GM13976 (cell line): ENCODE data around the gene AKAP11.

Source experiments
- DNase-seq: peaks from one replicate; pipeline ENCODE4 v3.0.0; 2012; ENCODE audit warnings: low spot score
- in situ Hi-C: fragments of 300-500 bp; cut with MboI; formaldehyde crosslinking; loops from one replicate; pipeline ENCODE4 v1.12.0; 2022; ENCODE audit warnings: low sequenced_read_pairs, mixed read lengths, inconsistent platforms; ENCODE audit not compliant: unreplicated experiment
- TF ChIP-seq, protein P1 (sequence below): IDR thresholded peaks from 2 replicates; pipeline ENCODE4 v1.5.1; 2012; ENCODE audit warnings: borderline replicate concordance, mild to moderate bottlenecking; ENCODE audit not compliant: insufficient read depth; ENCODE audit errors: extremely low read depth, missing control alignments, control extremely low read depth

AKAP11 gene

DNA sequence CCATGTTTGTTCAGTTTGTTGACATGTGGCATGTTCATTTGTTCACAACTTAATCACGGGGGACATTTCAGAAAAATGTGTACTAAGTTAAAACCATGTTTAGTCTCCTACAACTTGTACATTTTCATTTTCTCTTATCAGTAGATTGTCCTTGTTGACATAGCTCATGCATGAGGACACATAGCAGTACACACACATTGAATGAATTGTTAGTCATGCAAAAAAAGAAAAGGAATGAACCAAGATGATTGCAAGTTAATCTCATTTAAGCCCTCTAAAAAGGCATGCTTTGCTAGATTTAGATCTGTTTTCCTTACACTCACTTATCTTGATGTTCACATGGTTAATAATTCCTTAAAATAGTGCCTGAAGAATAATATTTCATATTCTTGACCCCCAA is 38.2 kb upstream of the AKAP11 start:
- in situ Hi-C loops, result no loop called here

DNA sequence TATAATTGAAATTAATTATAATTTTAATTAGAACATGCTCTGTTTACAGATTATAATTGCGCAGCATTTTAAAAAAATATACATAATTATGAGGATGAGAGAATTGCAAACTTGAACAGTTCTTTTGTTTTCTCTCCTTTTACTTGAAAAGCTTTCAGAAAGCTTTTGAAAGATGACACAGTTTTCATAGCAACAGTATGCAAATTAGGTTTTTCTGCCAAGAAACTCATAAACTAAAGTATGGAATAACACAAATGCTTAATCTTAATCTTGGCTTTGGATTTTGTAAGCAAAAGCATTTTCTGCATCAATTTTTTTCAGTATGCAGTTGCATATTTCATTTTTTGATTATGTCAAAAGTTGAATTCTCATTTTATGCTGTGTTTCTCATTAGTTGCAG is 32.8 kb upstream of the AKAP11 start:
- TF ChIP-seq, protein P1, sequence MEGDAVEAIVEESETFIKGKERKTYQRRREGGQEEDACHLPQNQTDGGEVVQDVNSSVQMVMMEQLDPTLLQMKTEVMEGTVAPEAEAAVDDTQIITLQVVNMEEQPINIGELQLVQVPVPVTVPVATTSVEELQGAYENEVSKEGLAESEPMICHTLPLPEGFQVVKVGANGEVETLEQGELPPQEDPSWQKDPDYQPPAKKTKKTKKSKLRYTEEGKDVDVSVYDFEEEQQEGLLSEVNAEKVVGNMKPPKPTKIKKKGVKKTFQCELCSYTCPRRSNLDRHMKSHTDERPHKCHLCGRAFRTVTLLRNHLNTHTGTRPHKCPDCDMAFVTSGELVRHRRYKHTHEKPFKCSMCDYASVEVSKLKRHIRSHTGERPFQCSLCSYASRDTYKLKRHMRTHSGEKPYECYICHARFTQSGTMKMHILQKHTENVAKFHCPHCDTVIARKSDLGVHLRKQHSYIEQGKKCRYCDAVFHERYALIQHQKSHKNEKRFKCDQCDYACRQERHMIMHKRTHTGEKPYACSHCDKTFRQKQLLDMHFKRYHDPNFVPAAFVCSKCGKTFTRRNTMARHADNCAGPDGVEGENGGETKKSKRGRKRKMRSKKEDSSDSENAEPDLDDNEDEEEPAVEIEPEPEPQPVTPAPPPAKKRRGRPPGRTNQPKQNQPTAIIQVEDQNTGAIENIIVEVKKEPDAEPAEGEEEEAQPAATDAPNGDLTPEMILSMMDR, result no peak
- no peak for DNase-seq
- in situ Hi-C loops, result no loop called here

More for the DNA sequence above, 38.2 kb upstream of the AKAP11 start:
- TF ChIP-seq, protein P1, result no peak
- DNase-seq, result no peak

DNA sequence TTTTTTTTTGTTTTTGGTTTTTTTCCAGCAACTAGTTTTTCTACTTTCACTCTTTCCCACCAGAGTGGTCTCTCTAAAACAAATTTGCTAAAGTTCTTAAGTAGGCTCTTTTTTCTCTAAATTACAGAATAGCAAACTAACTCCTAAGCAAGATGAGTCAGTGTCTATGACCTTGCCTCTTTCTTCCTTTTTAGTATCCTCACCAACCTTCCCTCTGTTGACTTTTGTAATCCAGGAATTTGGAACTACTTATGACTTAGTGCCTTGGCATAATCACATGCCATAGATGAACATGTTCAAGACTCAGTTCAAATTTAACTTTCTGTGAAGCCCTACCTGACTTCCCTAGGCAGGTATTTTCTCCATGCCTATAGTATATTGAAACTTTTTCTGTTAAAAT is 32.3 kb upstream of the AKAP11 start:
- TF ChIP-seq, protein P1, result no peak
- in situ Hi-C loops, result no loop called here
- no peak for DNase-seq

DNA sequence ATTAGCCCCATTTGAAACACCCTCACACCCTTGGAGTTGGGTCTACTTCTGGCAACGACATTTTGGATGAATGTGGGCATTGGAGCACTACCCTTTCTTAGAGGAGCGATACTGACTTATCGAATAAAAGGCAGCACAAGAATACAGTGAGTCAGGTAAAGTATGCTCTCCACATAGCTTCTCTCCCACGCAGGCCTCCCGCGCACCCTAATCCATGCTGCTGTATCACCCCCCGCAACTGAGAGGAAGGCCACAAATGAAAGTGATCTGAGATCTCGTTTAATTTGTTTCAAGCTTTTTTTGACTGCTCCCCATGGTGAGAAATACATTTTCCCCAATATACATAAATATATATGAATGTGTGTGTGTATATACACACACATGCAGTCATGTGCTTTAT is 25.4 kb upstream of the AKAP11 start:
- no peak for DNase-seq
- TF ChIP-seq, protein P1, result no peak
- in situ Hi-C loops, result no loop called here

DNA sequence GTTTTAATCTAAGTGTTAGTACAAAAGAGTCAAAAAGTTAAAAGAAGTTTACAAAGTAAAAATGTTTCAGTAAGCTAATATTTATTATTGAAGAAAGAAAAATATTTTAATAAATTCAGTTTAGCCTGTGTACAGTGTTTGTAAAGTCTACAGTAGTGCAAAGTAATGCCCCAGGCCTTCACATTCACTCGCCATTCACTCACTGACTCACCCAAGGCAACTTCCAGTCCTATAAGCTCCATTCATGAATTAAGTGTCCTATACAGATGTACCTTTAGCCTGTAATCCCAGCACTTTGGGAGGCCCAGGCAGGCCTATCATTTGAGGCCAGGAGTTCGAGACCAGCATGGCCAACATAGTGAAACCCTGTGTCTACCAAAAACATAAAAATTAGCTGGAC is 24.1 kb upstream of the AKAP11 start:
- TF ChIP-seq, protein P1, result no peak
- no peak for DNase-seq
- in situ Hi-C loops, result no loop called here

DNA sequence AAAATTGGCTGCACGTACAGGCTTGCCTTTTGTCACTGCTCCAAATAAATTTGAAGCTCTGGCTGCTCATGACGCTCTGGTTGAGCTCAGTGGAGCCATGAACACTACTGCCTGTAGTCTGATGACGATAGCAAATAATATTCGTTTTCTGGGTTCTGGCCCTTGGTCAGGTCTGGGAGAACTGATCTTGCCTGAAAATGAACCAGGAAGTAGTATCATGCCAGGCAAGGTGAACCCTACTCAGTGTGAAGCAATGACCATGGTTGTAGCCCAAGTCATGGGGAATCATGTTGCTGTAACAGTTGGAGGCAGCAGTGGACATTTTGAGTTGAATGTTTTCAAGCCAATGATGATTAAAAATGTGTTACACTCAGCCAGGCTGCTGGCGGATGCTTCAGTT is 16.1 kb upstream of the AKAP11 start:
- in situ Hi-C loops, result no loop called here
- DNase-seq, result no peak
- TF ChIP-seq, protein P1, result no peak

DNA sequence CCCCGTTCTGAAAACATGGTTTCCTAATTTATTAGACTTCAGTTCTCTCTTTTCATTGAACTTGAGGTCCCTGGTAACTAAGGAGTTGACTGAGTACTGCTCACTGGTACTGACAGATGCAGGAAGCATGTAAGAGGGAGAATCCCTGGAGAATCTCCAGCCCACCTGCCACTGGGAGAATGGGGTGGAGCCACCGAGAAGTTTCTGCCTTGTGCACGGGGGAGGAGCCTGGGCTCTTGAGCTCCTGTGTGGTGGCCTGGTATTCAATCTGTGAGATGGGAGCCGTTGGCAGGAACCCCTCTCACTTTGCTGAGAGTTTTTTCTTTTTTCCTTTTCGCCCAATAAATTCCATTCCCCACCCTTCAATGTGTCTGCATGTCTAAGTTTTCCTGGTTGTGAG is 13.2 kb upstream of the AKAP11 start:
- in situ Hi-C loops, result no loop called here
- DNase-seq, result no peak
- TF ChIP-seq, protein P1, result no peak
